HFFc6 (cell line): Measurements from ENCODE around the gene NAV2. TPM values are rescaled to one million over a fixed set of nuclear protein-coding genes. Genes with fewer than 3 reads are reported as not detected.

ENCODE experiments used
- DNase-seq: peaks from one replicate; pipeline ENCODE4 v3.0.0-alpha.2; 2018
- H3K27ac Mint-ChIP-seq: 2 replicates; pipeline ENCODE4 v1.8.0; 2020; ENCODE audit warnings: mild to moderate bottlenecking, mixed read lengths
- H3K27me3 Mint-ChIP-seq: 2 replicates; pipeline ENCODE4 v1.8.0; 2021; ENCODE audit warnings: mild to moderate bottlenecking, moderate library complexity, mixed read lengths; ENCODE audit not compliant: insufficient read depth
- H3K36me3 Mint-ChIP-seq: 2 replicates; pipeline ENCODE4 v1.8.0; 2021; ENCODE audit warnings: low read depth, mixed read lengths
- H3K4me1 Mint-ChIP-seq: 2 replicates; pipeline ENCODE4 v1.8.0; 2020; ENCODE audit warnings: low read depth, mixed read lengths
- H3K4me3 Mint-ChIP-seq: 2 replicates; pipeline ENCODE4 v1.8.0; 2020; ENCODE audit warnings: mild to moderate bottlenecking, moderate library complexity, mixed read lengths
- H3K9me3 Mint-ChIP-seq: 2 replicates; pipeline ENCODE4 v1.8.0; 2020; ENCODE audit warnings: mild to moderate bottlenecking, mixed read lengths
- long read RNA-seq: library from polyadenylated mRNA; unstranded; transcript quantifications from one replicate; pipeline ENCODE4 v2.0.0, GENCODE V29; 2019
- total RNA-seq, 6 experiments: library from RNA; stranded (reverse); fragmentation: NEBNext Ultra II Directional; extraction: Animal tissue kit (Norgen Biotek cat#: 25700); gene quantifications; 2 replicates in 1 of 6; 3 replicates in 5 of 6; pipeline ENCODE4 v1.2.3, GENCODE V29; 2021
- TF ChIP-seq, protein P1 (sequence below): fragments of 200-600 bp; sonication (generic); IDR thresholded peaks from 2 replicates; pipeline ENCODE4 v1.5.0; 2021; ENCODE audit warnings: antibody characterized with exemption, mild to moderate bottlenecking

Gene NAV2, protein sequence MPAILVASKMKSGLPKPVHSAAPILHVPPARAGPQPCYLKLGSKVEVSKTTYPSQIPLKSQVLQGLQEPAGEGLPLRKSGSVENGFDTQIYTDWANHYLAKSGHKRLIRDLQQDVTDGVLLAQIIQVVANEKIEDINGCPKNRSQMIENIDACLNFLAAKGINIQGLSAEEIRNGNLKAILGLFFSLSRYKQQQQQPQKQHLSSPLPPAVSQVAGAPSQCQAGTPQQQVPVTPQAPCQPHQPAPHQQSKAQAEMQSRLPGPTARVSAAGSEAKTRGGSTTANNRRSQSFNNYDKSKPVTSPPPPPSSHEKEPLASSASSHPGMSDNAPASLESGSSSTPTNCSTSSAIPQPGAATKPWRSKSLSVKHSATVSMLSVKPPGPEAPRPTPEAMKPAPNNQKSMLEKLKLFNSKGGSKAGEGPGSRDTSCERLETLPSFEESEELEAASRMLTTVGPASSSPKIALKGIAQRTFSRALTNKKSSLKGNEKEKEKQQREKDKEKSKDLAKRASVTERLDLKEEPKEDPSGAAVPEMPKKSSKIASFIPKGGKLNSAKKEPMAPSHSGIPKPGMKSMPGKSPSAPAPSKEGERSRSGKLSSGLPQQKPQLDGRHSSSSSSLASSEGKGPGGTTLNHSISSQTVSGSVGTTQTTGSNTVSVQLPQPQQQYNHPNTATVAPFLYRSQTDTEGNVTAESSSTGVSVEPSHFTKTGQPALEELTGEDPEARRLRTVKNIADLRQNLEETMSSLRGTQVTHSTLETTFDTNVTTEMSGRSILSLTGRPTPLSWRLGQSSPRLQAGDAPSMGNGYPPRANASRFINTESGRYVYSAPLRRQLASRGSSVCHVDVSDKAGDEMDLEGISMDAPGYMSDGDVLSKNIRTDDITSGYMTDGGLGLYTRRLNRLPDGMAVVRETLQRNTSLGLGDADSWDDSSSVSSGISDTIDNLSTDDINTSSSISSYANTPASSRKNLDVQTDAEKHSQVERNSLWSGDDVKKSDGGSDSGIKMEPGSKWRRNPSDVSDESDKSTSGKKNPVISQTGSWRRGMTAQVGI (N-terminal part only)
- 10 to 100 TPM; 12.4 to 34.9 (median 31.8) TPM for total RNA-seq
- long read RNA-seq, partial matches to known transcripts, result 1 of 2 reads
- long read RNA-seq, other reads (novel, unspliced or antisense), result 0 of 2 reads

DNA sequence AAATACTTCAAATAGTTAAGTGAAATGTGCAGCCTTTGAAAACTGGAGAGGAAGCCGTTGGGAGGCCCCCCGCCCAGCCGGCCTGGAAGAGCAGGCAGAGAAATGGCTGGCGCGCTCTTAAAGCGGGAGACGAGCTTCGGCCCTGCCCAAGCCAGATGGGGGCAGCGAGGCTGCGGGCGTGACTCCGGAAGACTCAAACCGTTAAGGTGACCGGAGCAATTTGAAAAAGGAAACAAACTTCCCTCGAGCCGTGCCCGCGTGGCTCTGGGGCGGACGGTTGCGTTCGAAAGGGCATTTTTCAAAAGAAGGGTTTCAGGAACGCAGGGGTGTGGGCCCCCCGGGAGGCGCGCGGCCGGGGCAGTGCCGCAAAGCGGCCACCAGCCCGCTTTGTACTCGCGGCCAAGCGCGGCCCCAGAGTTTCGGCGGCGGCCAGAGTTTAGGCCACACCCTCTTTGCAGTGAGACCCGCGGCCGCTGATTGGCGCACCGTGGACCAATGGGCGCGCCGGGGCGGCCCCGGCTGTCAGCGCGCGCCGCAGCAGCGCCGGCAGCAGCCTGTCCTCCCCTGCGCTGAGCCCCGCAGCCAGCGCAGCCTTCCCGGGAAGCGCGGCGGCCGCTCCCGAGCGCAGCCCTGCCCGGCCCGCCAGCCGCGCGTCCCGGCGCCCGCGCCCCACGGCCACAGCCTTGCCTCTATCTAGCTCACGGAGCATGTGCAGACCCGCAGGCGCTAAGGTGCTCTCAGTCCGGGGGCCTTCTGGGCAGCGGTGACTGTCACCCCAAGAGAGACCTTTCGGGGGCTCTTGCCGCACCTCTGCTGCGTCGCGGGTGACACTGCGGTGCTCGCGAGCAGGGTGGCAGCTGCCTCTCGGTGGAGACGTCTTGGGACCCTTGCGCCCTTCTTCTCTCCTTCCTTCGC, at the start of gene NAV2:
Gene NAV2 (plus strand): TSS at position 557 of the 915 bp plus-strand sequence. CDS start 859 bp downstream, outside the sequence.
- H3K9me3 Mint-ChIP-seq, result no peaks in the 10 kb centered on the region
- H3K27ac Mint-ChIP-seq, result peak within 1 kb of the TSS; percentile 99
- TF ChIP-seq, protein P1, sequence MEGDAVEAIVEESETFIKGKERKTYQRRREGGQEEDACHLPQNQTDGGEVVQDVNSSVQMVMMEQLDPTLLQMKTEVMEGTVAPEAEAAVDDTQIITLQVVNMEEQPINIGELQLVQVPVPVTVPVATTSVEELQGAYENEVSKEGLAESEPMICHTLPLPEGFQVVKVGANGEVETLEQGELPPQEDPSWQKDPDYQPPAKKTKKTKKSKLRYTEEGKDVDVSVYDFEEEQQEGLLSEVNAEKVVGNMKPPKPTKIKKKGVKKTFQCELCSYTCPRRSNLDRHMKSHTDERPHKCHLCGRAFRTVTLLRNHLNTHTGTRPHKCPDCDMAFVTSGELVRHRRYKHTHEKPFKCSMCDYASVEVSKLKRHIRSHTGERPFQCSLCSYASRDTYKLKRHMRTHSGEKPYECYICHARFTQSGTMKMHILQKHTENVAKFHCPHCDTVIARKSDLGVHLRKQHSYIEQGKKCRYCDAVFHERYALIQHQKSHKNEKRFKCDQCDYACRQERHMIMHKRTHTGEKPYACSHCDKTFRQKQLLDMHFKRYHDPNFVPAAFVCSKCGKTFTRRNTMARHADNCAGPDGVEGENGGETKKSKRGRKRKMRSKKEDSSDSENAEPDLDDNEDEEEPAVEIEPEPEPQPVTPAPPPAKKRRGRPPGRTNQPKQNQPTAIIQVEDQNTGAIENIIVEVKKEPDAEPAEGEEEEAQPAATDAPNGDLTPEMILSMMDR, result no peak
- peak within 1 kb of the TSS; percentile 91 for H3K4me3 Mint-ChIP-seq
- H3K4me1 Mint-ChIP-seq, result peaks cover 54% of the 10 kb centered on the region
- peaks cover 5% of the 10 kb centered on the region; the same call in 1 of the 2 replicates for H3K27me3 Mint-ChIP-seq
- peaks cover 12% of the 10 kb centered on the region; the same call in 1 of the 2 replicates for H3K36me3 Mint-ChIP-seq
- peak; percentile 90 for DNase-seq

DNA sequence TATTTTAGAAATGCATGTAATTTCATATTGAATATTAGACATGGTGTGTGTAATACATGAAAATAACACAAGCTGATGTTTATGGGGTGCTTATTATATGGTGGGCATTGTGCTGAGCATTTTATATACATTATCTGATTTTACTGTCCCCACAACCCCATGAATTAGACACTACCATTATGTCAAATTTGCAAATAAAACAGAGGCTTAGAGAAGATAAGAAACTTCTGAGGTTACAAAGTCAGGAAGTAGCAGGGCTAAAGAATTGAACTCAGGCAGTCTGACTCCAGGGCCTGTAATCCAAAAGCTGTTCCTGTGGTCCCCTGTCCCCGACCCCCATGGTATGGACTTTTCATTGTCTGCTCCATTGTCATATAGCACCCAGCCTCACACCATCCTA, 49.4 kb upstream of the NAV2 start:
- H3K9me3 Mint-ChIP-seq, result no peaks in the 10 kb centered on the region
- H3K36me3 Mint-ChIP-seq, result no peaks in the 10 kb centered on the region
- TF ChIP-seq, protein P1, result no peak
- DNase-seq, result no peak
- H3K27ac Mint-ChIP-seq, result no peak overlapping the region
- no peak overlapping the region for H3K4me3 Mint-ChIP-seq
- H3K4me1 Mint-ChIP-seq, result peaks cover 18% of the 10 kb centered on the region
- H3K27me3 Mint-ChIP-seq, result peaks cover 3% of the 10 kb centered on the region; the same call in 1 of the 2 replicates

DNA sequence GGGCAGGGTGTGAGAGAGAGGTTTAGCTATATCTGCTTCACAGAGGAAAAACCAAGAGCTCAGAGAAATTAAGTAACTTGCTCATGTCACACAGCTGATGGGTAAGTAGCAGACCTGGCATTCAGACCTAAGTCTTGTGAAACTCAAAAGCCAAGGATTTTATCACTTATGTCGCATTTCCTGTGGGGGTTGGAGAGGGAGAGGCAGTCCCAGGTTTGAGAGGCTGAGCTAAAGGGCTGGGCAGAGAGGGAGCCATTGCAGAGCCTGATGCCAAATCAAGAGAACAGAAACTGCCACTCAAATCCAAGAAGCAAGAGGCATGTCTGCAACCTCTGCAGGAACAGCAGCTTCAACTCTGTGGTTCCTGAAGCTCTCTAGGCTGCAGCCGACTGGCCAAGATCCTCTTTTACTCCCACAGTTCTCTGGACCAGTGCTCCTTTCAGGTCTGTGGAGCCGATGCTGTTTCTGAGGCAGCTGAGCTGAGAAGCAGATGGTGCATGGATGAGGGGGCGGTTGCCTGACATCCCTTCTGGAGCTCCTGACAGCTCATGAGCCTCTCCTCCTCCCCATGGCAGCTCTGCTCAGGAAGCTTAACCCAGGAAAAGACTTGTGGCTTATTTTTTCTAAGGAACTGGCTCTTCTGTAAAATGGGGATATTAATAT, 47.6 kb upstream of the NAV2 start:
- H3K36me3 Mint-ChIP-seq, result no peaks in the 10 kb centered on the region
- H3K27me3 Mint-ChIP-seq, result peaks cover 3% of the 10 kb centered on the region; the same call in 1 of the 2 replicates
- peak; percentile 27 for DNase-seq
- H3K9me3 Mint-ChIP-seq, result no peaks in the 10 kb centered on the region
- H3K4me3 Mint-ChIP-seq, result peak overlapping the region; percentile 29
- TF ChIP-seq, protein P1, result no peak
- H3K4me1 Mint-ChIP-seq, result peaks cover 13% of the 10 kb centered on the region
- H3K27ac Mint-ChIP-seq, result no peak overlapping the region

DNA sequence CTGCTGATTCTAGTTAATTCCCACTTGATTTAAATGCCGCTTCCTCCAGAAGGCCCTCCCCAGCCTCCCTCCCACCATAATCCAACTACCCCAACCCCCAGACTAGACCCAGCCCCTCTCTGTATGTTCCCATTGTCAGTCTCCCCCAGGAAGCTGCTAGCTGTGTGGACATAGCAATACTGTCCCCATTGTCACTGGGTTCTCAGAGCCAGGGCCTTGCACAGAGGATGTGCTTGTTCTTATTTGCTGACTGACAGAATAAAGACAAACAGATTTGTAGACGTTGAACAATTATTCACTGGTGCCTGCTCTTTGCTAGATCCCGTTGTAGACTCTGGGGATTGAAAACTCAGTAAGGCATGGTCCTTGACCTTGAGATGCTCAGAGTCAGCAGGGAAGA, 45.7 kb upstream of the NAV2 start:
- Mint-ChIP-seq H3K27ac (no peak overlapping the region), H3K4me1 (peaks cover 20% of the 10 kb centered on the region), H3K9me3 (no peaks in the 10 kb centered on the region), H3K4me3 (no peak overlapping the region), H3K27me3 (peaks cover 6% of the 10 kb centered on the region), H3K36me3 (no peaks in the 10 kb centered on the region)
- no peak for DNase-seq
- TF ChIP-seq, protein P1, result no peak
